ENCODE data around the gene KPTN.

Gene KPTN

GRCh38 chr19:47509170-47509847, 25.3 kb upstream of the KPTN start:
- no peak for DNase-seq (ENCODE audit: low spot score)

- DNase-seq (ENCODE audit: low spot score): no peak
Observed at GRCh38 chr19:47508721-47509120, 24.7 kb upstream of the KPTN start.

DNA sequence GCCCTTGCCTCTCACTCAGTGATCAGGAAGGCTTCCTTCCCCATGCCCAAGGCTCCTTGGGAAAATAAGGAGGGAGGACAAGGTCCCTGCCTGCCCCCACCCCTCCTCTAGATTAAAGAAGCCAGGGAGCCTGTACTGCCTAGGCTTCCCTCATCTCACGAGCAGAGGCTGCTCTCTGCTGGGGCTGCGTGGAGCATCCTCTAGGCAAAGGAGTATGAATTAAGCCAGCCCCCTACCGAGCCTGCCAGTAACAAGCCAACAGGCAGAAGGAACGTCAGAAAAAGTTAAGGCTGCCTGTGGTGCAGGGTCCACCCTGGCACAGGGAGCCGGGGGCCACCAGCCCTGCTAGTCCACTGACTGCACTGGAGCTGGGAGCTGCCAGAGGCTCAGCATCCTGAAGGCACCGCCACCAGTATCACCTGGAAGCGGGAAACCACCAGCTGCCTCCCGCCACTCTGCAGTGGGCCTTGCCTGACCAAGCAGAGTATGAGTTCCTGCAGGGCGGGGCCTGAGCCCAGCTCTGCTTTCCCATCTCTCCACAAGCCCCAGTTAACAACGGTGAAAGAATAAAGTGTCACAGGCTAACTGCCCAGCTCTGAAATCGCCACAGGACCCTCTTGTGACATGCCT, 24.0 kb upstream of the KPTN start:
- DNase-seq (ENCODE audit: low spot score): no peak

DNA sequence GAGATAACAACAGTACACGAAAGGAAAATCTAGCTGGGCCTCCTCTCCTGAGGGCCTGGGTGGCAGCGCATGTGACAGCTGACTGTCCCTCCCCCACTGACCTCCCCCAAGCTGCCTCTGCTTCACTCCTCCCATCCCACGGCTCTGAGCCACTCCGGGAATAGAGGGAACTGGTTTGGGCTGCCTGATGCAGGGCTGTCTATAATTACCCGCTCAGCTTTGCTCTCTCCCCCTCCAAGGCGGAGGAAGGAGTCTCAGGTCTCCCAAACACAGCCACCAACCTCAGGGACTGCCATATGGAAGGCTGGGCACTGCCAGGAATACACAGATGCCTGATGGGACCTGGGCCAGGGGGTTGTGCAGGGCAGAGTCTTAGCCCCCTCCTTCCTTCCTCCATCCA, 23.0 kb upstream of the KPTN start:
- no peak for DNase-seq (ENCODE audit: low spot score)

DNA sequence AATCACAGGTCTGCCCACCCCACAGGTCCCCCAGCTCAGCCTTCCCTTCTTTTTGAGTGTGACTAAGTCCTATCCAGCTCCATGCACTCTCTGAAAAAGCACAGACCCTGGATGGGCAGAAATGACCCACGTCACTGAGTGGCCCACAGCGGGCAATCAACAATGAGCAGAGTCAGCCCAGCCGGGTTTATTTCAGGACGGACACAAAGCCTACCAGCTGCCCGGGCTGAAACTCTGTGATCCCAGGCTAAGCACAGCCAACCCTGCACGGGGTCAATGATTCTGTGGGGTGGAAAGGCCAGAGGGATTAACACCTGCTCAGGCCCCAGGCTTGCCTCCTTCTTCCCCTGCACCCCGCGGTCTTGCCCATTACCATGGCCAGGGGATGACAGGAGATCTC, 22.4 kb upstream of the KPTN start:
- DNase-seq (ENCODE audit: low spot score): no peak

- no peak for DNase-seq (ENCODE audit: low spot score)
Observed at GRCh38 chr19:47505506-47505905, 21.5 kb upstream of the KPTN start.

- no peak for DNase-seq (ENCODE audit: low spot score)
Observed at GRCh38 chr19:47503826-47504150, 19.8 kb upstream of the KPTN start.

GRCh38 chr19:47503130-47503825, 19.3 kb upstream of the KPTN start:
- no peak for DNase-seq (ENCODE audit: low spot score)

- DNase-seq (ENCODE audit: low spot score): no peak
Observed at GRCh38 chr19:47499863-47500830, 16.1 kb upstream of the KPTN start.

DNA sequence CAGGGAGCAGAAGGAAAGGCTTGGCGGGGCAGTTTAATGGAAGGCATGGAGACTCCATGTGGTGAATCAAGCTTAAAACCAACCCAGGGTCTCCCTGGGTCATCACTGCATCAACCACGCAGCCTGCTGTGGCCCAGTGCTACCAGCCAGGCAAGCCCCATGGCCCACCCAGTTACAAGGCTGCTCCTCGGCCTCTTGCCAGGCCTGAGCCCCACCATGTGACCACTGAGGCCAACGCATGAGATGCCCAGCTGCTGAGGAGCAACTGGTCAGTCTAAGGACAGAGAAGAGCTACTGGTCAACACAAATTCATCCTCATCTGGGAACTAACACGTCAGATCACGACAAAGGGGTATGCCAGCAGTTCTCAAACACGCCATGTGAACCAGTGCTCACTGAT, 15.4 kb upstream of the KPTN start:
- DNase-seq (ENCODE audit: low spot score): no peak

GRCh38 chr19:47498561-47498960, 14.5 kb upstream of the KPTN start:
- DNase-seq (ENCODE audit: low spot score): no peak

GRCh38 chr19:47497821-47498520, 14.0 kb upstream of the KPTN start:
- no peak for DNase-seq (ENCODE audit: low spot score)

- DNase-seq (ENCODE audit: low spot score): no peak
Observed at GRCh38 chr19:47497050-47497766, 13.2 kb upstream of the KPTN start.

GRCh38 chr19:47495478-47496372, 11.7 kb upstream of the KPTN start:
- no peak for DNase-seq (ENCODE audit: low spot score)

GRCh38 chr19:47494729-47495128, 10.7 kb upstream of the KPTN start:
- DNase-seq (ENCODE audit: low spot score): no peak

DNA sequence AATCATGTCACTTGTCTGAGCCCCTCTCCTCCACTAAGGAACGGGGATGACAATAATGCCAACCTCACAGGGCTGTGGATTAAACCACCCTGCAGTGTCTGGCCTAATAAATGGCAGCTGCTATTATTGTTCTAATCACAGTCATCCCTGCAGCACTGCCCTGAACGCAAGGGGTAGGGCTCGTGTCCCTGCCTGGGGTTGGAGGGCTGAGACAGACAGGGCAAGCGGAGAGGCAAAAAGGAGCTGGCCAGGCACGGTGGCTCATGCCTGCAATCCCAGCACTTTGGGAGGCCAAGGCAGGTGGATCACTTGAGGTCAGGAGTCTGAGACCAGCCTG, 10.2 kb upstream of the KPTN start:
- DNase-seq (ENCODE audit: low spot score): no peak

DNA sequence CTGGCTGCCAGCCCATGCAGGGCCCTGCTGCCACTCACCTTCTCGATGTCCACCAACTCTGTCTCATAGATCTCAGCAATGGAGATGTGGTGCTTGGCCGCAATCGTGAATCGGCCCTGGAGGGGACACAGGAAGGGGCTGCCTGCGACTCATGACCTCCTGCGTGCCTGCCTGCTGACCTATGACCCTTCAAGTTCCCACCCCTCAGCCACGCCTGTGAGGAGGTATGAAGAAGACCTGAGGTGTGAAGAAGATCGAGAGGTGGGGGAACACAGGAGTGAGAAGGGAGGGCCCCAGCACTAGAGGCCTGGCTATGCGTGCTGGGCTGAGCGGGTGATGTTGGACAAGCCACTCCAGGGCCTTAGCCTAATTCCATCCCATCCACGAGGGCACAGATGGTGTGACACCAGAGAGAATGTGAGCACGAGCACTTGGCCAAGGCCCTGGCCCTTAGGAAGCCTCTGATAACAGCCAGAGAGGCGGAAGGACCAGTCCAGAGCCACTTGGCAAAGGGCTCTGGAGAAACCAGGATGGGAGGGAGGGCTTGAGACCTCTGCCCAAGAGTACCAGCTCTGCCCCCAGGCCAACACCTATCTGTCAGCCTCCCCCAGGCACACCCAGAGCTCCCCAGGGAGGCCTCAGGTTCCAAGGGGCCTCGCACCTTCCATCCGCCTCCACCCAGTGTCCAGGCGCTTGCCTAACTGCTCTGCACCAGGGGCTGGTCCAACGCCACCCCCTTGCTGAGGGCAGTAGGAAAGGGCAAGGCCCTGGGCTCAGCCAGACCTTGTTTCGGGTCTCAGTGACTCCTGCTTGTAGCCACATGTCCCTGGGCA, 9.6 kb upstream of the KPTN start:
- no peak for DNase-seq (ENCODE audit: low spot score)

GRCh38 chr19:47492571-47493377, 8.8 kb upstream of the KPTN start:
- DNase-seq (ENCODE audit: low spot score): no peak

All from activated CD4-positive, alpha-beta T cell treated with anti-CD3 and anti-CD28 coated beads, Interleukin-2, Interleukin-4, amounts not matched to agents 100 ng/mL and 50 ng/mL, durations not matched to agents 16 hours and 8 hours (primary cell).